Measurements from ENCODE around the gene CHRNA10. TPM values are rescaled to one million over a fixed set of nuclear protein-coding genes. Genes with fewer than 3 reads are reported as not detected.

Gene CHRNA10
- total RNA-seq, 1 experiment from 2014 or later, result 3.6 TPM

DNA sequence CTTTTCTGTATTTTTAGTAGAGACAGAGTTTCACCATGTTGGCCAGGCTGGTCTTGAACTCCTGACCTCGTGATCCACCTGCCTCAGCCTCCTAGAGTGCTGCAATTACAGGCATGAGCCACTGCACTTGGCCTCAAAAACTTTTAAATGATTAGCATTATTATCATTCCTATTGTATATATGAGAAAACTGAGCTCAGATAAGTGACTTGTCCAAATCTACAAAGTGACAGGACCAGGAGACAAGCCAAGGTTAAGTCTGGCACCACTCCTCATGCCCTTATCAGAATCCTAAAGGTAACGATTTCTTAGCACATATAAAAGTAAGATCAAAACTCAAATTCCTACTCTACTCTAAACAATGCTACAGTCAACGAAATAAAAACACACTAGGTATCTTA, 32.2 kb upstream of the CHRNA10 start:
- no peak overlapping the region for H3K4me3 ChIP-seq (ENCODE audit: low read depth, low read length)
- H3K36me3 Mint-ChIP-seq (ENCODE audit: insufficient read depth, unreplicated experiment), result peaks cover 95% of the 10 kb centered on the region

DNA sequence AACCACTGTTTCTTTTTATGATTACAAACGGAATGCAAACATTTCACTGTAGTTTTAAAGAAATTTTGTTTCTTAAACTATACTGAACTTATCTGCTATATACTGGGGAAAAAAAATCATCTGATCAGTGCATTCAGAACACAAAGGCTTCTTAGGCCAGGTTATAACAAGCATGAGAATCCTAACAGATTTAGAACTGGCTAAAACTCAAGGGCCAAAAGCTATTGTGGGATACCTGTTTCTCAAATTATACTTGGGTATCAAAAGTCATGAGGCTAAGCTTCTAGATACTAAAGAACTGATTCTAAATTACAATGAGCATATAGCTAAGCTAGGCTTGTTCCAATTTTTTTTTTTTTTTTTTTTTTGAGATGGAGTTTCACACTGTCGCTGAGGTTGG, 29.7 kb upstream of the CHRNA10 start:
- Histone ChIP-seq H3K4me1 (no peaks in the 10 kb centered on the region), H3K36me3 (ENCODE audit: control insufficient read depth, insufficient read depth, low read length) (peaks cover 5% of the 10 kb centered on the region), H3K9me3 (no peaks in the 10 kb centered on the region), H3K4me3 (ENCODE audit: low read depth, low read length) (no peak overlapping the region), H3K27me3 (replicated peaks; ENCODE audit: control insufficient read depth, insufficient read depth, low read length) (no peaks in the 10 kb centered on the region)
- POLR2A ChIA-PET, result no interaction called here
- Mint-ChIP-seq H3K36me3 (ENCODE audit: insufficient read depth, unreplicated experiment) (peaks cover 87% of the 10 kb centered on the region), H3K4me3 (ENCODE audit: unreplicated experiment) (no peak overlapping the region), H3K27me3 (ENCODE audit: insufficient read depth, unreplicated experiment) (no peaks in the 10 kb centered on the region), H3K9me3 (ENCODE audit: unreplicated experiment) (no peaks in the 10 kb centered on the region), H3K27ac (ENCODE audit: unreplicated experiment) (no peak overlapping the region), H3K4me1 (ENCODE audit: low read depth, unreplicated experiment) (no peaks in the 10 kb centered on the region)
- BruUV-seq (replicated peaks), result no TSS peak
- TF ChIP-seq, protein P1, sequence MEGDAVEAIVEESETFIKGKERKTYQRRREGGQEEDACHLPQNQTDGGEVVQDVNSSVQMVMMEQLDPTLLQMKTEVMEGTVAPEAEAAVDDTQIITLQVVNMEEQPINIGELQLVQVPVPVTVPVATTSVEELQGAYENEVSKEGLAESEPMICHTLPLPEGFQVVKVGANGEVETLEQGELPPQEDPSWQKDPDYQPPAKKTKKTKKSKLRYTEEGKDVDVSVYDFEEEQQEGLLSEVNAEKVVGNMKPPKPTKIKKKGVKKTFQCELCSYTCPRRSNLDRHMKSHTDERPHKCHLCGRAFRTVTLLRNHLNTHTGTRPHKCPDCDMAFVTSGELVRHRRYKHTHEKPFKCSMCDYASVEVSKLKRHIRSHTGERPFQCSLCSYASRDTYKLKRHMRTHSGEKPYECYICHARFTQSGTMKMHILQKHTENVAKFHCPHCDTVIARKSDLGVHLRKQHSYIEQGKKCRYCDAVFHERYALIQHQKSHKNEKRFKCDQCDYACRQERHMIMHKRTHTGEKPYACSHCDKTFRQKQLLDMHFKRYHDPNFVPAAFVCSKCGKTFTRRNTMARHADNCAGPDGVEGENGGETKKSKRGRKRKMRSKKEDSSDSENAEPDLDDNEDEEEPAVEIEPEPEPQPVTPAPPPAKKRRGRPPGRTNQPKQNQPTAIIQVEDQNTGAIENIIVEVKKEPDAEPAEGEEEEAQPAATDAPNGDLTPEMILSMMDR (IDR thresholded peaks at IDR 0.05; ENCODE audit: insufficient read depth in 1 of 2, low read depth in 1 of 2, low read length in 1 of 2, severe bottlenecking in 1 of 2, unreplicated experiment in 1 of 2), result no peak
- no peak for DNase-seq
- CTCF ChIA-PET, result no interaction called here
- intact Hi-C loops (cut with micrococcal nuclease; ENCODE audit: unreplicated experiment), result no loop called here

More for the DNA sequence above, 32.2 kb upstream of the CHRNA10 start:
- no TSS peak for BruUV-seq (replicated peaks)
- peaks cover 7% of the 10 kb centered on the region for H3K4me1 Mint-ChIP-seq (ENCODE audit: low read depth, unreplicated experiment)
- POLR2A ChIA-PET, result no interaction called here
- DNase-seq, result no peak
- no peak overlapping the region for H3K27ac Mint-ChIP-seq (ENCODE audit: unreplicated experiment)
- TF ChIP-seq, protein P1 (IDR thresholded peaks at IDR 0.05; ENCODE audit: insufficient read depth in 1 of 2, low read depth in 1 of 2, low read length in 1 of 2, severe bottlenecking in 1 of 2, unreplicated experiment in 1 of 2), result no peak
- no peaks in the 10 kb centered on the region for H3K9me3 Mint-ChIP-seq (ENCODE audit: unreplicated experiment)
- H3K9me3 ChIP-seq, result no peaks in the 10 kb centered on the region
- no peaks in the 10 kb centered on the region for H3K27me3 Mint-ChIP-seq (ENCODE audit: insufficient read depth, unreplicated experiment)
- no peak overlapping the region for H3K4me3 Mint-ChIP-seq (ENCODE audit: unreplicated experiment)
- peaks cover 12% of the 10 kb centered on the region; the same call in 1 of the 2 replicates for H3K4me1 ChIP-seq
- no peaks in the 10 kb centered on the region for H3K27me3 ChIP-seq (replicated peaks; ENCODE audit: control insufficient read depth, insufficient read depth, low read length)
- H3K36me3 ChIP-seq (ENCODE audit: control insufficient read depth, insufficient read depth, low read length), result peaks cover 5% of the 10 kb centered on the region
- CTCF ChIA-PET, result no interaction called here
- intact Hi-C loops (cut with micrococcal nuclease; ENCODE audit: unreplicated experiment), result no loop called here

GRCh38 chr11:3700410-3700809, 29.2 kb upstream of the CHRNA10 start:
- no peak overlapping the region for H3K4me3 ChIP-seq (ENCODE audit: low read depth, low read length)
- H3K9me3 ChIP-seq, result no peaks in the 10 kb centered on the region
- Mint-ChIP-seq H3K27me3 (ENCODE audit: insufficient read depth, unreplicated experiment) (no peaks in the 10 kb centered on the region), H3K4me1 (ENCODE audit: low read depth, unreplicated experiment) (no peaks in the 10 kb centered on the region), H3K9me3 (ENCODE audit: unreplicated experiment) (no peaks in the 10 kb centered on the region), H3K36me3 (ENCODE audit: insufficient read depth, unreplicated experiment) (peaks cover 87% of the 10 kb centered on the region), H3K4me3 (ENCODE audit: unreplicated experiment) (no peak overlapping the region), H3K27ac (ENCODE audit: unreplicated experiment) (no peak overlapping the region)
- ChIA-PET CTCF (no interaction called here), POLR2A (no interaction called here)
- H3K4me1 ChIP-seq, result no peaks in the 10 kb centered on the region
- TF ChIP-seq, protein P1 (IDR thresholded peaks at IDR 0.05; ENCODE audit: insufficient read depth in 1 of 2, low read depth in 1 of 2, low read length in 1 of 2, severe bottlenecking in 1 of 2, unreplicated experiment in 1 of 2), result no peak
- no peak for DNase-seq
- peaks cover 5% of the 10 kb centered on the region for H3K36me3 ChIP-seq (ENCODE audit: control insufficient read depth, insufficient read depth, low read length)
- intact Hi-C loops (cut with micrococcal nuclease; ENCODE audit: unreplicated experiment), result no loop called here
- BruUV-seq (replicated peaks), result no TSS peak
- H3K27me3 ChIP-seq (replicated peaks; ENCODE audit: control insufficient read depth, insufficient read depth, low read length), result no peaks in the 10 kb centered on the region

Data from Caco-2 (cell line).